Hair follicle dermal papilla cell (primary cell): Measurements from ENCODE around the gene CTNNB1. TPM values are rescaled to one million over a fixed set of nuclear protein-coding genes. Genes with fewer than 3 reads are reported as not detected.

Experiments used
- small RNA-seq: library from RNA; depleted of rRNA; stranded (forward); fragments of <200 nt; gene quantifications from one replicate; pipeline ENCODE3, GENCODE V24; 2012
- total RNA-seq: library from RNA; depleted of rRNA; stranded (reverse); fragments of >200 nt; gene quantifications from 2 replicates; pipeline ENCODE4 v1.2.3, GENCODE V29; 2012

CTNNB1 gene
- total RNA-seq = 755 and 930 TPM in 2 replicates

DNA sequence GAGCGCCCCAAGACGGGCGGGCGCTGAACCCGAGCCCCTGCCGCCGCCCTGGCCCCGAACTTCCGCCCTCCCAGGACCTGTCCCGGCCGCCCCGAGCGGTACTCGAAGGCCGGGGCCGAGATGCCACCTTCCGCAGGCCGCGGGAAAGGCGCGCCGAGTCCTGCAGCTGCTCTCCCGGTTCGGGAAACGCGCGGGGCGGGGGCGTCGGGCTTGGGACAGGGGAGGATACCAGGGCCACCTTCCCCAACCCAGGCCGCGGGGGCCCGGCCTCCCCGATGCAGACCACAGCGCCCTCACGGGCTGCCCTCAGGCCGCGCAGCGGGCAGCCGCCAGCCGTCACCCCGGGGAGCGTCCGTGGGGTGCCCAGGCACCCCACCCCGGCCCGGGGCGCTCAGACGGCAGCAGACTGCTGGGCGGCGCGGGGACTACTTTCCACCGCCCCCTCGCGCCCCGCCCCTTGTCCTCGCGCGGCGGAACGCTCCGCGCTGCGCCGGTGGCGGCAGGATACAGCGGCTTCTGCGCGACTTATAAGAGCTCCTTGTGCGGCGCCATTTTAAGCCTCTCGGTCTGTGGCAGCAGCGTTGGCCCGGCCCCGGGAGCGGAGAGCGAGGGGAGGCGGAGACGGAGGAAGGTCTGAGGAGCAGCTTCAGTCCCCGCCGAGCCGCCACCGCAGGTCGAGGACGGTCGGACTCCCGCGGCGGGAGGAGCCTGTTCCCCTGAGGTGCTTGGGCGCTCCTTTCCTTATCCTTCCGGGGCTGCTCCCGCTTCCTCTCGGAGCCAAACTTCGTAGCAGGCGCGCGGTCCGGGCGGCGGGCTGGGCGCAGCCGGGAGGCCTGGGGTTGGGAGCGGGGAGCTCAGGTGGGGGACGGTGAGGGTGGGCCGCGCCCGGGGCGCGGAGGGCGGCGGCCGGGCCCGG, at the start of gene CTNNB1:
Gene CTNNB1 (plus strand): TSS at position 556 of the 916 bp plus-strand sequence. CDS start 24,564 bp downstream, outside the sequence.

Small RNA genes within 50 kb of the gene (small RNA-seq; reads per million reads assigned to genes)
- not detected for gene MRPS31P1
